WI38 (cell line): ENCODE measurements around the gene H2BW2.

Experiments
- H3K4me3 ChIP-seq: 2 replicates; pipeline ENCODE4 v1.5.1; 2011; ENCODE audit warnings: low read depth, mild to moderate bottlenecking, control low read depth, low read length
- TF ChIP-seq, protein P1 (sequence below): IDR thresholded peaks from 2 replicates; pipeline ENCODE4 v1.5.1; 2012; ENCODE audit warnings: low read depth, mild to moderate bottlenecking, control low read depth, low read length

Gene H2BW2

DNA sequence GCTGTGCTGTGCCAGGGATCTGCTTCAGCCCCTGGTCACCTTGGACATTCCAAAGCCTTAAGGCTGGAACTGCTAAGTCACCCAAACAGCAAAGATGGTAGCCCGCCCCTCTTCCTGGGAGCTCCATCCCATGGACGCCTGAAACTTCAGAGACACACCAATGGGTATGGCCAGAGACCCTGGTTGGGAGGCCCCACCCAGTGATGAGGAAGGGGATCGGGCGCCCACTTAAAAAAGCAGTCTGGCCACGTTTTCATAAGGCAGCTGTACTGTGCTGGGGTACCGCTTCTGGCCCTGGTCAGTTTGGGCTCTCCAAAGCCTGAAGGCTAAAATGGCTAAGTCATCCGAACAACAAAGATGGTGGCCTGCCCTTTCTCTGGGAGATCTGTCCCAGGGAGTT is 45.7 kb downstream of the H2BW2 start:
- TF ChIP-seq, protein P1, sequence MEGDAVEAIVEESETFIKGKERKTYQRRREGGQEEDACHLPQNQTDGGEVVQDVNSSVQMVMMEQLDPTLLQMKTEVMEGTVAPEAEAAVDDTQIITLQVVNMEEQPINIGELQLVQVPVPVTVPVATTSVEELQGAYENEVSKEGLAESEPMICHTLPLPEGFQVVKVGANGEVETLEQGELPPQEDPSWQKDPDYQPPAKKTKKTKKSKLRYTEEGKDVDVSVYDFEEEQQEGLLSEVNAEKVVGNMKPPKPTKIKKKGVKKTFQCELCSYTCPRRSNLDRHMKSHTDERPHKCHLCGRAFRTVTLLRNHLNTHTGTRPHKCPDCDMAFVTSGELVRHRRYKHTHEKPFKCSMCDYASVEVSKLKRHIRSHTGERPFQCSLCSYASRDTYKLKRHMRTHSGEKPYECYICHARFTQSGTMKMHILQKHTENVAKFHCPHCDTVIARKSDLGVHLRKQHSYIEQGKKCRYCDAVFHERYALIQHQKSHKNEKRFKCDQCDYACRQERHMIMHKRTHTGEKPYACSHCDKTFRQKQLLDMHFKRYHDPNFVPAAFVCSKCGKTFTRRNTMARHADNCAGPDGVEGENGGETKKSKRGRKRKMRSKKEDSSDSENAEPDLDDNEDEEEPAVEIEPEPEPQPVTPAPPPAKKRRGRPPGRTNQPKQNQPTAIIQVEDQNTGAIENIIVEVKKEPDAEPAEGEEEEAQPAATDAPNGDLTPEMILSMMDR, result no peak
- no peak overlapping the region for H3K4me3 ChIP-seq

DNA sequence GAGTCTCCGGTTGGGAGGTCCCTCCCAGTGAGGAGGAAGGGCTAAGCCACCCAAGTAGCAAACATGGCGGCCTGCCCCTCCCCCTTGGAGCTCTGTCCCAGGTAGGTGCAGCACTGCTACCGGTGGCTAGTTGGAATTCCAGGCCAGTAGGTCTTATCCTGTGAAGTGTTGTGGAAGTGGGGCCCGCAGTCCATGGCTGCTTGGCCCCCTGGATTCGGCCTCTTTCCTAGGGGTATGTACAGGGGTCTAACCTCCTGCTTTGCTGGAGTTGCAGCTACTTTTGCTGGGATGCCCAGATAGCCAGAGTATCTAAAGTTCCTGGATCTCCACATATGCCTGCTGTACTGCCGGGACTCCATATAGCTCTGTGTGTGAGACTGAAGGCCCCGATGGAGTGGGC is 46.2 kb downstream of the H2BW2 start:
- TF ChIP-seq, protein P1, result no peak
- H3K4me3 ChIP-seq, result no peak overlapping the region
